Activated naive CD8-positive, alpha-beta T cell treated with anti-CD3 and anti-CD28 coated beads, Interleukin-2, amount 10 ng/mL, durations not matched to agents 7 days and 5 days (primary cell): ENCODE data around the gene WHRN. TPM values are rescaled to one million over a fixed set of nuclear protein-coding genes. Genes with fewer than 3 reads are reported as not detected.

ENCODE experiments used
- ATAC-seq: fragments of 150-1000 bp; cut with Tn5 transposase; one replicate; pipeline ENCODE4 v1.10.0; 2021; ENCODE audit warnings: low read depth, moderate library complexity
- POLR2A ChIA-PET: fragments of 350-600 bp; sonication (Branson Sonifier 250); formaldehyde crosslinking; loops from one replicate; lab custom pipeline; 2021; ENCODE audit warnings: antibody characterized with exemption; lab: Charles Lee
- DNase-seq: peaks from one replicate; pipeline ENCODE4 v3.0.0; 2021
- H3K27ac Mint-ChIP-seq: one replicate; pipeline ENCODE4 v1.8.0; 2022; ENCODE audit warnings: mild to moderate bottlenecking, mixed read lengths
- H3K27me3 Mint-ChIP-seq: one replicate; pipeline ENCODE4 v1.8.0; 2022; ENCODE audit warnings: mild to moderate bottlenecking, moderate library complexity, mixed read lengths
- H3K36me3 Mint-ChIP-seq: one replicate; pipeline ENCODE4 v1.8.0; 2021; ENCODE audit warnings: mild to moderate bottlenecking, mixed read lengths
- H3K4me1 Mint-ChIP-seq: one replicate; pipeline ENCODE4 v1.8.0; 2021; ENCODE audit warnings: mixed read lengths
- H3K4me3 Mint-ChIP-seq: one replicate; pipeline ENCODE4 v1.8.0; 2022; ENCODE audit warnings: mild to moderate bottlenecking, moderate library complexity, mixed read lengths
- H3K9me3 Mint-ChIP-seq: one replicate; pipeline ENCODE4 v1.8.0; 2021; ENCODE audit warnings: mixed read lengths
- total RNA-seq, 2 experiments: library from RNA; stranded (reverse); gene quantifications; one replicate each; pipeline ENCODE4 v1.2.3, GENCODE V29; 2021

Gene WHRN
- total RNA-seq, 2 experiments from 2014 or later, result 10.5 TPM

- peaks cover 36% of the 10 kb centered on the region for H3K27me3 Mint-ChIP-seq
These were observed 20.2 kb upstream of the WHRN start for GRCh38 chr9:114525513-114525912.

GRCh38 chr9:114524247-114524681, 19.0 kb upstream of the WHRN start:
- POLR2A ChIA-PET, result no interaction called here
- Mint-ChIP-seq H3K4me1 (no peaks in the 10 kb centered on the region), H3K27ac (no peak overlapping the region), H3K27me3 (peaks cover 39% of the 10 kb centered on the region), H3K4me3 (no peak overlapping the region), H3K36me3 (peaks cover 1% of the 10 kb centered on the region), H3K9me3 (peaks cover 1% of the 10 kb centered on the region)
- ATAC-seq (no peak), DNase-seq (no peak)

More at GRCh38 chr9:114525513-114525912, 20.2 kb upstream of the WHRN start:
- peaks cover 1% of the 10 kb centered on the region for H3K36me3 Mint-ChIP-seq
- POLR2A ChIA-PET, result no interaction called here
- H3K9me3 Mint-ChIP-seq, result peaks cover 1% of the 10 kb centered on the region
- DNase-seq (no peak), ATAC-seq (no peak)
- H3K4me3 Mint-ChIP-seq, result no peak overlapping the region
- no peaks in the 10 kb centered on the region for H3K4me1 Mint-ChIP-seq
- H3K27ac Mint-ChIP-seq, result no peak overlapping the region

- POLR2A ChIA-PET, result no interaction called here
- no peak for DNase-seq
These were observed 17.6 kb upstream of the WHRN start for GRCh38 chr9:114522847-114523246.

GRCh38 chr9:114522286-114522685, 17.0 kb upstream of the WHRN start:
- no peak for ATAC-seq
- POLR2A ChIA-PET, result no interaction called here
- H3K27ac Mint-ChIP-seq, result no peak overlapping the region
- H3K27me3 Mint-ChIP-seq, result peaks cover 32% of the 10 kb centered on the region
- H3K4me1 Mint-ChIP-seq, result peaks cover 4% of the 10 kb centered on the region
- H3K9me3 Mint-ChIP-seq, result peaks cover 1% of the 10 kb centered on the region
- H3K36me3 Mint-ChIP-seq, result peaks cover 1% of the 10 kb centered on the region
- H3K4me3 Mint-ChIP-seq, result no peak overlapping the region
- no peak for DNase-seq

More at GRCh38 chr9:114522847-114523246, 17.6 kb upstream of the WHRN start:
- H3K4me1 Mint-ChIP-seq, result peaks cover 4% of the 10 kb centered on the region
- H3K9me3 Mint-ChIP-seq, result peaks cover 1% of the 10 kb centered on the region
- H3K27ac Mint-ChIP-seq, result no peak overlapping the region
- peaks cover 36% of the 10 kb centered on the region for H3K27me3 Mint-ChIP-seq
- peaks cover 1% of the 10 kb centered on the region for H3K36me3 Mint-ChIP-seq
- ATAC-seq, result no peak
- no peak overlapping the region for H3K4me3 Mint-ChIP-seq

GRCh38 chr9:114521846-114522245, 16.6 kb upstream of the WHRN start:
- H3K27me3 Mint-ChIP-seq, result peaks cover 32% of the 10 kb centered on the region

GRCh38 chr9:114518599-114519022, 13.3 kb upstream of the WHRN start:
- ATAC-seq (no peak), DNase-seq (no peak)
- H3K27ac Mint-ChIP-seq, result no peak overlapping the region
- no peaks in the 10 kb centered on the region for H3K36me3 Mint-ChIP-seq
- H3K4me1 Mint-ChIP-seq, result peaks cover 9% of the 10 kb centered on the region
- H3K4me3 Mint-ChIP-seq, result no peak overlapping the region
- POLR2A ChIA-PET, result no interaction called here
- H3K27me3 Mint-ChIP-seq, result peaks cover 25% of the 10 kb centered on the region
- no peaks in the 10 kb centered on the region for H3K9me3 Mint-ChIP-seq

More at GRCh38 chr9:114521846-114522245, 16.6 kb upstream of the WHRN start:
- DNase-seq (no peak), ATAC-seq (no peak)
- no peak overlapping the region for H3K4me3 Mint-ChIP-seq
- H3K36me3 Mint-ChIP-seq, result peaks cover 1% of the 10 kb centered on the region
- POLR2A ChIA-PET, result no interaction called here
- H3K4me1 Mint-ChIP-seq, result peaks cover 6% of the 10 kb centered on the region
- H3K9me3 Mint-ChIP-seq, result peaks cover 1% of the 10 kb centered on the region
- no peak overlapping the region for H3K27ac Mint-ChIP-seq

GRCh38 chr9:114518120-114518519, 12.8 kb upstream of the WHRN start:
- peaks cover 11% of the 10 kb centered on the region for H3K4me1 Mint-ChIP-seq
- H3K27ac Mint-ChIP-seq, result no peak overlapping the region
- no peak for DNase-seq
- POLR2A ChIA-PET, result interaction anchor here (1.5 kb wide), 1 partner anchor 10 kb away, joined by 3 read pairs; no protein-coding TSS in a partner anchor
- H3K9me3 Mint-ChIP-seq, result no peaks in the 10 kb centered on the region
- H3K4me3 Mint-ChIP-seq, result no peak overlapping the region
- H3K27me3 Mint-ChIP-seq, result peaks cover 25% of the 10 kb centered on the region
- H3K36me3 Mint-ChIP-seq, result no peaks in the 10 kb centered on the region
- no peak for ATAC-seq

GRCh38 chr9:114516913-114517312, 11.6 kb upstream of the WHRN start:
- DNase-seq (no peak), ATAC-seq (no peak)

GRCh38 chr9:114515528-114515927, 10.3 kb upstream of the WHRN start:
- POLR2A ChIA-PET, result no interaction called here

More at GRCh38 chr9:114516913-114517312, 11.6 kb upstream of the WHRN start:
- no peak overlapping the region for H3K27ac Mint-ChIP-seq
- H3K4me3 Mint-ChIP-seq, result no peak overlapping the region
- H3K4me1 Mint-ChIP-seq, result peaks cover 13% of the 10 kb centered on the region
- POLR2A ChIA-PET, result interaction anchor here (0.6 to 1.5 kb wide), 2 partner anchors 9 to 71 kb away, joined by 3 read pairs; partner anchors contain the start of gene ATP6V1G1
- H3K27me3 Mint-ChIP-seq, result peaks cover 19% of the 10 kb centered on the region
- H3K36me3 Mint-ChIP-seq, result no peaks in the 10 kb centered on the region
- no peaks in the 10 kb centered on the region for H3K9me3 Mint-ChIP-seq

GRCh38 chr9:114513959-114514267, 8.6 kb upstream of the WHRN start:
- Mint-ChIP-seq H3K27ac (no peak overlapping the region), H3K4me3 (no peak overlapping the region), H3K4me1 (peaks cover 13% of the 10 kb centered on the region), H3K27me3 (peaks cover 25% of the 10 kb centered on the region), H3K36me3 (no peaks in the 10 kb centered on the region), H3K9me3 (no peaks in the 10 kb centered on the region)
- DNase-seq (no peak), ATAC-seq (no peak)
- POLR2A ChIA-PET, result no interaction called here

More at GRCh38 chr9:114515528-114515927, 10.3 kb upstream of the WHRN start:
- Mint-ChIP-seq H3K9me3 (no peaks in the 10 kb centered on the region), H3K4me1 (peaks cover 13% of the 10 kb centered on the region), H3K36me3 (no peaks in the 10 kb centered on the region), H3K27me3 (peaks cover 14% of the 10 kb centered on the region), H3K27ac (no peak overlapping the region), H3K4me3 (no peak overlapping the region)
- ATAC-seq (no peak), DNase-seq (no peak)

- no peaks in the 10 kb centered on the region for H3K36me3 Mint-ChIP-seq
- POLR2A ChIA-PET, result no interaction called here
- H3K9me3 Mint-ChIP-seq, result no peaks in the 10 kb centered on the region
These were observed 8.0 kb upstream of the WHRN start for GRCh38 chr9:114513055-114513958.

GRCh38 chr9:114511978-114512874, 7.0 kb upstream of the WHRN start:
- Mint-ChIP-seq H3K9me3 (no peaks in the 10 kb centered on the region), H3K27me3 (peaks cover 38% of the 10 kb centered on the region), H3K4me1 (peaks cover 10% of the 10 kb centered on the region), H3K27ac (no peak overlapping the region), H3K4me3 (no peak overlapping the region), H3K36me3 (no peaks in the 10 kb centered on the region)
- DNase-seq, result no peak
- ATAC-seq, result no peak
- POLR2A ChIA-PET, result no interaction called here

More at GRCh38 chr9:114513055-114513958, 8.0 kb upstream of the WHRN start:
- Mint-ChIP-seq H3K4me1 (peaks cover 8% of the 10 kb centered on the region), H3K4me3 (no peak overlapping the region), H3K27me3 (peaks cover 27% of the 10 kb centered on the region), H3K27ac (peak overlapping the region; percentile 5)
- ATAC-seq (peak; percentile 36), DNase-seq (no peak)

GRCh38 chr9:114507726-114508125, 2.5 kb upstream of the WHRN start:
- H3K9me3 Mint-ChIP-seq, result no peaks in the 10 kb centered on the region
- POLR2A ChIA-PET, result interaction anchor here (0.7 kb wide), 1 partner anchor 10 kb away, joined by 3 read pairs; no protein-coding TSS in a partner anchor
- peaks cover 7% of the 10 kb centered on the region for H3K4me1 Mint-ChIP-seq
- H3K27ac Mint-ChIP-seq, result no peak overlapping the region
- H3K36me3 Mint-ChIP-seq, result no peaks in the 10 kb centered on the region
- peaks cover 64% of the 10 kb centered on the region for H3K27me3 Mint-ChIP-seq
- no peak for DNase-seq
- no peak overlapping the region for H3K4me3 Mint-ChIP-seq
- peak; percentile 28 for ATAC-seq
